ENCODE measurements around the gene HEBP2.

The HEBP2 gene

DNA sequence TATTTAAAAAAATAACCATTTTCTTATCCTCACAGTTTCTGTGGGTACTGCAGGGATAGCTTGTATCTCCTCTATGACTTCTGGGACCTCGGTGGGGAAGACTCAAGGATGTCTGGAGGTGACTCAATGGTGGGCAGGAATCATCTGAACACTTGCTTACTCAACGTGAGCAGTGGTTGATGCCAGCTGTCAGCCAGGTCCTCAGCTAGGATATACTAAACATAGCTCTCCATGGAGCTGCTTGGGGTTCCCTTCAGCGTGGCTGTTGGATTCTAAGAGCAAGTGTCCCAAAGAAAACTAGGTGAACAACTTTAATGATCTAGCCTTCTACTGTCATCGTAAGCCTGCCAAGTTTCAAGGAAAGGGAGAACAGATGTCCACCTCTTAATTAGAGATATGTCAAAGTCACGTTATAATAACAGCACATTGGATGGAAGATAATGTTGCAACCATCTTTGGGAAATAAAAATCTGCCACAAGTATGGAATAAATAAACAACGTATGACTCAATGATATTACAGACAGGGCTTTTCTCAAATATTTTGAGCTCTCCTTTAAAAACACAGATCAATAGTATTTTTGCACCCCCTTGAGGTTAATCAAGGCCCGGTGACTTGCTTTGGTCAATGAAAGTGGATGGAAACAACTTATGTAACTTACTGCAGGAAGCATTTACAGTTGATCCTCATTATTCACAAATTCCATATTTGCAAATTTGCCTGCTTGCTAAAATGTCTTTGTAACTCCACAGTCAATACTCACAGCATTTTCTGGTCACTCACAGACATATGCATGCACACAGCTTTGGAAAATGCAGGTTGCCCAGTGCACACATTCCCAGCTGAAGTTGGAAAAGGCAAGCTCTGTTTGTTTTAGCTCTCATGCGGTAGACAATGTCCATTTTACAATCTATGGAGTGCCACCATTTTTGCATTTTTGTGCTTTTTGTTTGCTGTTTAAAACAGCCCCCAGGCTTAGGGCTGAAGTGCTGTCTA is 6.6 kb upstream of the HEBP2 start:
- no peak for DNase-seq

DNA sequence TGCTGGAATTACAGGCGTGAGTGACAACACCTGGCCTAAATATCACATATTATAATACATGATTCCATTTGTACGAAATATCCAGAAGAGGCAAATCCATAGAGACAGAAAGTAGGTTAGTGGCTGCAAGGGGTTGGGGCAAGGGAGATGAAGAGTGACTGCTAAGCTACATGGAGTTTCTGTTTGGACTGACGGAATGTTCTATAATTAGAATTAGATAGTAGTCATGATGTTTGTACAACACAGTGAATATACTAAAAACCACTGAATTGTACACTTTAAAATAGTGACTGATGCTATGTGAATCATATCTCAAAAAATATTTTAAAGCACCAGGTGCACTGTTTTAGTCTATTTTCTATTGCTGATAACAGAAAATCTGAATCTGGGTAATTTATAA is 3.7 kb upstream of the HEBP2 start:
- DNase-seq, result no peak

DNA sequence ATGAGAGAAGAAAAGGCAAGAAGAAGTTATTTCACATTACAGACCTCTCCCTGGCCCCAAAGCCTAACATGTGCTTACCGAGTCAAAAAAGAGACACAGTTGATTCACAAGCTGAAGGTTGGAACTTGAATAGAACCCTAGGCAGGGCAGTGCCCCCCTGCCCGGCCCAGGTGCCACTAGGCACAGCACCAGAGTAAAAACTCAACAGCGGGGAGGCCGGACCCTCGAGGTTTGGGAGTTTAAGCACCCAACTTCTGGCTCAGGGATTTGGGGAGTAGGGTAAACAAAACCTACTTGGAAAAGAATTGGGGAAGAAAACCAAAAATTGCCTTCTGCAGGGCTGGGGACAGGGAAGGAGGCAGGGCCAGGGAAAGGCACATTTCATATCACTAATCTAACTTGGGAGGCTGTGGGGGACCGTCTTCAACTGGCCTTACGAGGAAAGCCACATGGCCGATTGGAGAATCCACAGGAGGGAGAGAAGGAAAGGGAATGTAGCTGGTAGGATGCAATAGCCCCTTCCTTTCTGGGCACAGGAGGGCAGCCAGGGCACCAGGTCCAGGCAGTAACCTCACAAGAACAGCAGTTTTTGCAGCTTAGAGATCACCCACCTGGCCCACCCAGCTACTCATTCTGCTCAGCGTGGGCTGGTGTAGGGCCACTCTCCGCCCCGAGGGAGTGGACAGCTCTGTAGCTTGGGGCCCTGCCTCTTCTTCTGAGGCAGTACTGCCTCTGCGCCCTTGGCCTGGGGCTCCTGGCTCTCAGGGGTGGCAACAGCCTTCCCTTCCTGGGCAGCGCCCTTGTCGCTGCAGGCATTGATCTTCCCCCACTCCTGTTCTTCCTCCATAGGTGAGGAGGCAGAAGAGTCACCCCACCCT is 1.8 kb upstream of the HEBP2 start:
- no peak for DNase-seq

DNA sequence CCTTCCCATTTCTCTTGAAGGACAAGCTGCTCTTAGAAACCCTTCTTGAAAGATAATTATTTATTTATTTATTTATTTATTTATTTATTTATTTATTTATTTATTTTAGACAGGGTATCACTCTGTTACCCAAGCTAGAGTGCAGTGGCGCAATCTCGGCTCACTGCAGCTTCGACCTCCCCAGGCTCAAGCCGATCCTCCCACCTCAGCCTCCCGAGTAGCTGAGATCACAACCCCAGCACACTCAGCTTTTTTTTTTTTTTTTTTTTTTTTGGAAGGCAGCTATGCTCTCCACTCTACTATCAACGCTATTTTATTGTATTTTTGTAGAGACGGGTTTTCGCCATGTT is 1.2 kb upstream of the HEBP2 start:
- DNase-seq, result no peak

DNA sequence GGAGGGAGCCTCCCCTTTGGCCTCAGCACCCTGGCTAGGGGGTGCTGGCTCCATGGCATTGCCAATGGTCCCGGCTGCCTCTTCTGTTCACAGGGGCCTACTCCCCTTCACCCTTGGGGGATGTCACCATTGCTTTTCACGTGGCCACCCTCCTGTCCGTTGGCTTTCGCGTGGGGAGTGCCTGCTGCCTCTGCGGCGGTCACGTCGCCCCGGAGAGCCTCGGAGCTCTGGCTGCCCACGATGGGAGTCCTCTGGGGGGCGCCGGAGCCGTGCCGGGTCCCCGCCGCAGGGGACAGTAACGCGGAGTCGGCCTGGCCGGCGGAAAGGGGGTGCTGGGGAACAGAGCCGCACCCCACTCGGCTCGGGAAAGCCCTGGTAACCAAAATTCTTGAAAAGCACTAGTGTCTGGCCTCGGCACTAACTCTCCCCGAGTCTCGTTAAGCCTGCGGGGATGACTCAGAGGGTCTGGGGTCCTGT is 661 bp upstream of the HEBP2 start:
- peak; percentile 29 for DNase-seq

DNA sequence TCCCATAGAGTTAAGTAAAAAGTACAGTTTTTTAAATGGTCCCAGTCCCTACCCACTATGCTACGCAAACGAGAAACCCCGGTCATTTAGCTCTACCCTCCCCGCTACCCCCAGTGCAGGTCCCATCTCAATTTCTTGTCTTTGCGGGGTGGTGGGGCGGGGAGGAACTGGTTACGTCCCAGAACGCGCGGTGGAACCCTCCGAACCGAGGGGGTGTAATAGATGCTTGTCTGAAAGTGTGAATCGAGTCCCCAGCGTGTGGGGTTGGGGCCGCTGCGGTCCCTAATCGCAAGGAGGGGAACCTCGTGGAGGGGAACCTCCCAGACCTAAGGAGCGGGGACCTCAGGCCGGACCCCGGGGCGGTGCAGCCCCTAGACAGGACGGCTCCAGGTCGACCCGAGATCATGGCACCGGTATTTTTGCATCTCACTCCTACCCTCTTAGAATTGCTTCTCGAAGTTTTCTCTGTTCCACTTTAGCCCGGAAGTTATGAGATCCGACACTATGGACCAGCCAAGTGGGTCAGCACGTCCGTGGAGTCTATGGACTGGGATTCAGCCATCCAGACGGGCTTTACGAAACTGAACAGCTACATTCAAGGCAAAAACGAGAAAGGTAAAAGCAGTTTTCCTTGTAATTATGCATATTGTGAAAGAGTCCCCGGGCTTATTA is 779 bp downstream of the HEBP2 start:
- DNase-seq, result peak; percentile 35

DNA sequence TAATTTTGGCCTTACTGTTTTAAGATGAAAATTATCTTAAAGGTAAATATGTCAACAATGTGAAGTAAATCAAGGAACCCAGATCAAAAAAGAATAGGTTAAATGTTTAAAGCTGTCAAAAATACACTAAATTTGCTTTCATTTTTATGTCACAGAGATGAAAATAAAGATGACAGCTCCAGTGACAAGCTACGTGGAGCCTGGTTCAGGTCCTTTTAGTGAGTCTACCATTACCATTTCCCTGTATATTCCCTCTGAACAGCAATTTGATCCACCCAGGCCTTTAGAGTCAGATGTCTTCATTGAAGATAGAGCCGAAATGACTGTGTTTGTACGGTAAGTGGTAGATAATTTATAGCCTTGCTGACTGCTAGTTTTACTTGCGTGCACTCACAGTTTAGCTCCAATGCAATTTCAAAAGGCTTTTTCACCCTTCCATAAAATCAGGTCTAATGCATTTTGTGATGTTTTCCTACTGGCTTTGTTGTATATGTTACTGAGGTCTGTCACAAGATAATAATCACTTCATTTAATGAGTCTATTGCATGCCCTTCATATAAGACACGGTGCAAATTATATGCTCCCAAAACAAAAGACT is 1.9 kb downstream of the HEBP2 start:
- no peak for DNase-seq

DNA sequence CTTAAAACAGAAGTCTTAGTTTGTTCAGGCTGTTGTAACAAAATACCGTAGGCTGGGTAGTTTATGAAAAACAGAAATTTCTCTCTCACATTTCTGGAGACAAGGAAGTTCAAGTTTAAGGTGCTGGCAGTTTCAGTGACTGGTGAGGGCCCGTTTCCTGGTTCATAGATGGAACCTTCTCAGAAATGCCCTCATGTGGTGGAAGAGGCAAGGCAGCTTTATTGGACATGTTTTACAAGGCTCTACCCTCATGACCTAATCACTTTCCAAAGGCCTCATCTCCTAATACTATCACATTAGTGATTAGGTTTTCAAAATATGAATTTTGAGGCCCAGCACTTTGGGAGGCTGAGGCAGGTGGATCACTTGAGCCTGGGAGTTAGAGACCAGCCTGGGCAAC is 2.4 kb downstream of the HEBP2 start:
- DNase-seq, result no peak

DNA sequence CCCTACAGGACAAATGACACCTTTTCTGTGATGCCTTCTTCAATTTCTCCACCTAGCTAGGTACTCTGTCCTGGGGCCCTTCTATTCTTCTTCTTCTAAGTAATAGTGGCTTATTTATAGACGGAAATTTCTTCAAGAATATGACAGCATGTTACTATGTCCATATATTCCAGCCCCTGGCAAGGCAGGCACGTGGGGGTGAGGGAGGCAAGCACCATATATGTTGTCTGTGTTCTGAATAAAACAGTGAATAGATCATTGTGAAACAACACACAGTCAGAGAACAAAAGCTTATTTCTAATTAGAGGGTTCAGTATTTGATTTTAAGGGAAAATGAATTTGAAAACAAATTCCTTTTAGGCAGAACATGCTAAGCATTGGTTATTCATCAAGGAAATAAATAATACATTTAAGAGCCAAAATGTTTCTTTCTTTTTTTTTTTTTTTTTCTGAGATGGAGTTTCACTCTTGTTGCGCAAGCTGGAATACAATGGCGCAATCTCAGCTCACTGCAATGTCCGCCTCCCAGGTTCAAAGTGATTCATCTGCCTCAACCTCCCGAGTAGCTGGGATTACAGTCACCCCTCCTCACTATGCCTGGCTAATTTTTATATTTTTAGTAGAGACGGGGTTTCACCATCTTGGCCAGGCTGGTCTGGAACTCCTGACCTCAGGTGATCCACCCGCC is 6.2 kb downstream of the HEBP2 start:
- DNase-seq, result no peak

DNA sequence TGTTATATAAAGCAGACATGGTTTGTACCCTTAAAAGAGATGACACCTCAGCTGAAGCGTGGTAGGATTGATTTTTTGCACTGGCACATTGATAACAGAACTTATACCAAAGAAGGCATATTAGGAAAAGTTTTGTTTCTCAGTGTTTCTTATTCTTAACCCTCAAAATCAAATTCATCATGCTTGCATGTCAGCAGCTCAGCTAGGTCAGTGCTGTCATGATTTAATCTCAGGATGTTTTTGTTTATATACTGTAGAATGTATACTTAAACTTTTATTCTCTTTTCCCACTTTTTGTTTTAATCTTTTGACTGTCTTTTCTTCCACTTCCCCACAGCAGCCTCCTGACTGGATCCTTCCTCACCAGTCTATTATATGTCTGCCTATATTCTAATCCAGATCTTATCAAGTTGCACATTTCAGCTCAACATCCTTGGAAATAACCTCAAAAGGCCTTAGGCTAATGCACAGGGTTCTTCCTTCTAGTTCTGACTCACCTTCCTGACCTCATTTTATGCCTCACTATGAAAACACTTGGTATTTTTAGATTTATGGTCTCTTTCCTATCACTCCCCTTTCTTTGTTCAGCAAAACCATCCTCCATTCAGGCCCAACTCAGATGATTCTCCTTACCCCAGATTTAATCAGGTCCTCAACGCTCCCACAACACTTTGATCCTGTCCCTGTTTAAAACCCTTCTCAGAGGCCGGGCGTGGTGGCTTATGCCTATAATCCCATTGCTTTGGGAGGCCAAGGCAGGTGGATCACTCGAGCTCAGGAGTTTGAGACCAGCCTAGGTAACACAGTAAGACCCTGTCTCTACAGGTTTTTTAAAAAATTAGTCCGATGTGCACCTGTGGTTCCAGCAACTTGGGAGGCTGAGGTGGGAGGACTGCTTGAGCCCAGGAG is 7.2 kb downstream of the HEBP2 start:
- DNase-seq, result no peak

DNA sequence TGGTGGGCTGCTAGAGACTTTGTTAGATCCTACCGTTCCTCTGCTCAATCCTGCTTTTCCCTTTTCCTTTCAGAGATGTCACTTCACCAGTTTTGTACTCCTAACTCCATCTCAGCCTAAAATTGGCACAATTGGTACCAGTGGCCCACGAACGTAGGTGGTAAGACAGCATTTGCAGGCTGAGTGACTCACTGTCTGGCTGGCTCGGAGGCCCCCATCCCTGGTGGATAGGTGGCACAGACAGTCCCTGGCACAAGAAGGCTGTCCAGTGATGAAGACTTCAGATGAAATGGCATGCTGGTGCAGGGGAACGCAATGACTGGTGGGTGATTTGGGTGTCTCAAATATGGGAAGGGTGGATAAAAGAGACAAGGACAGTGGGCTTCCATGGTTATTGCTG is 11.1 kb downstream of the HEBP2 start:
- no peak for DNase-seq

DNA sequence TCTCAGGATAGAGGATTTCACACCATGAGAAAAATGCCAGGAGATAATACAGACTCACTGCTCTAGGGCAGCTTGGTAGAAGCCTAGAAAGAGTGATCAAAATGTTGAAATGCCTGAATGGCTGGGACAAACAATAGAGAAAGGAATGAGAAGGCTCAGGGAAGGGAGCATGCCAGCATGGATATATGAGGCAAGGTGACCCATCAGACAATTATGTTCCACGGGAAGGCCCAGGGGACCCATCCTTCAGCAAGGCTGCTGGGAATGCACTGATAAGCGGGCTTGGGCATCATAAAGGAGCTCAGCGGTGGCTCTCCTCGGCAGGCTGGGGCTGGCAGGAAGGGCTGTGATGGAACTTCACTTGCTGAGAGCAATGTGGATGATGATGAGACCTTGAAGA is 12.2 kb downstream of the HEBP2 start:
- no peak for DNase-seq

DNA sequence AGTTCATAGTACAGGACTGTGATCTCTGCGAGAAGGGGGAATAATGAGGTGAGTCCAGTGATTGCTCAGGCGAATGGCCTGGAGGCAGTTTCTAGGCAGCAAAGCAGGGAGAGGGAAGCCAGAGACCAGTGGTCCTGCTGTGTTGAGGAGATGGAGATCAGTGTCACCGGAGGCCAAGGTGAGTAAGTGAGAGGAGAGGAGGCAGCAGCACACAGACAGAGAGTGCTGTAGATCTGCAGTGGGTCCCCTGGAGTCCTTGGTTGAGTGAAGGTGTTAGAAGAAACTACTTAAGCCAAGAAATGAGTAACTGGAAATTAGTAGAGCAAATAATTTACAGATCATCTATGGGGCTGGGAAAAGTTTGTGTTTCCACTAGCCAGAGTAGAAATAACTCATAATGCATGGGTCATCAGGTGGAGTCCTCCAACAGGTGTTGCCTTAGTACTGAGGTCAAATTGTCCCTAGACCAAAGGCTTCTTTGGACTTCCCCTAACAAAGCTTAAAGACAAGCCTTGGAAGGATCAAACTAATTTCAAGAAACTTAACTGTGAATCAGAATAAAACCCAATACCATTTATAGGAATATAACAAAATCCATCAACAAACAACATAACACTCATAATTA is 13.6 kb downstream of the HEBP2 start:
- DNase-seq, result no peak

DNA sequence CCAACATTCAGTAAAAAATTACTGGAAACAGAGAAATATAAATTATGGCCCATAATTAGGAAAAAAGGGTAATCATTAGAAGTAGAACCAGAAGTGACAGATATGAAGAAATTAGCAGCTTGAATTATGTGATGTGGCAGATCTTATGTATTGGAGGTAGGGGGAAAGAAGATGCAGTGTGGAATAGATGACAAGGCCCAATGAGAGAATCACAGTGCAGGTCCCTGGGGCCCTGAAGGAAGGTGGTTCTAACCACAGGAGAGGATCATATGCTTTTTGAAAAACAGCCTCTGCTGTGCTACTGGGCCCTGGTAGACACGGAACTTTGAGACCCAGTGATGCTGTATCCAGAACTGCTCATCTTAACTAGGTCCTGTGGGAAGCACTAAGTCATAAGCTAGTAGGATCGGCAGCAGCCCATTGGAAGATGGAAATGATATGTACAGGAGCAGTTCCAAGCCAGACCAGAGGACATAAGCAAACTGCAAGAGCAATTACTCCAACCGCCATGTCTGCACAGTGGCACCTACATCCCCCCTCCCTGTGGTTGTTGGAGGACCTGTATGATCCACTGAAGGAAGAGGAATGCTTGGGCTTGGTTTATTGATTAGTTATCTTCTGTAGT is 14.2 kb downstream of the HEBP2 start:
- no peak for DNase-seq

DNA sequence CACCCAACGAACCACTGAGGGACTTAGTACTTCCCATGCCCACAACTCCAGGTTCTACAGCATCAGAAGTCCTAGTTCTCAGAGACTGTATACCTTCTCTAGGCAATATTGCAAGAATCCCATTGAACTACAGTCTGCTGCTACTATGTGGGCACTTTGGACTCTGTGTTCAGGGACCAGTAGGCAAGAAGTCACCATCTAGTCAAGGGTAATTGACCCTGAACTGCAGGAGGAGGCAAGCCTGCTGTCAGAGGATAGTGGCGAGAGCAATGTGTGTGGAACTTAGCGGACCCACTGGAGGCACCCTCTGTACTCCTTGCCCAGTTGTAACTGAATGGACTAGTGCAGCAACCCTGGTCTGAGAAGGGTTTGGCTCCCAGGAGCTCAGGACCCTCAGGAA is 15.7 kb downstream of the HEBP2 start:
- no peak for DNase-seq

DNA sequence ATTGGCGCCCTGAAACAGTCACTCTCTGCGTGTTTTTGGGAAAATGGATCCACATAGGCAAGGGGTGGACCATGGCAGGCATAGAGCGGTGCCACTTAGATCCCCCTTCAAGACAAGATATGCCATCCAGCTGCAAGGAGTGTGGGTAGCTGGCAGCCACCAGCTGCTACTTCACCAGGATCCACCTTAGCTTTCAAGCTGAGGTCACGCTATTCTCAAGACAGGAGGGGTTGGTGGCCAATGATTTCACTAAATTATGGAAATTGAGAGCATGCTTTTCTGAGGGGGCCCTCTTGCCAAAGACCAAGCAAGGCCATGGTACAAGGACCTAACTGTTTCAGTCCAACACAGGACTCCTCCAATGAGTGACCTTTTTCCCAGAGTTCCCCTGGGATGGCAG is 16.3 kb downstream of the HEBP2 start:
- no peak for DNase-seq

DNA sequence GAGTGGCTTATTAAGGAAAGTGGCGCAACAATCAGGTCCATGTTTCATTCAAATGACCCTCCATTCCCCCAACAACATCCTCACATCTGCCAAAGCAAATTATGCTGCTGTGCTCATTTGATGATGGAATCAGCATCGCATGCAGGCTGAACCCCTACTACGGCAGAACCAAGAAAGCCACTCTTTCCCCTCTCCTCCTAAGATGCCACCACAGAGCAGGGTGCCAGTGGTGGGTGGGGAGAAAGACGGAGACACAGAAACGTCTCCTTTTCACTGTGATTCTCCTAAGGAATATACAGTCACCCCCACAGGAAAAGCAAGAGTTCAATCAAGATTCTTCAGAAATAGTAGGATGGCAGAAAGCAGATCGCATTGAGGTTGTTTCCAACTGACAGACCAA is 17.1 kb downstream of the HEBP2 start:
- no peak for DNase-seq

DNA sequence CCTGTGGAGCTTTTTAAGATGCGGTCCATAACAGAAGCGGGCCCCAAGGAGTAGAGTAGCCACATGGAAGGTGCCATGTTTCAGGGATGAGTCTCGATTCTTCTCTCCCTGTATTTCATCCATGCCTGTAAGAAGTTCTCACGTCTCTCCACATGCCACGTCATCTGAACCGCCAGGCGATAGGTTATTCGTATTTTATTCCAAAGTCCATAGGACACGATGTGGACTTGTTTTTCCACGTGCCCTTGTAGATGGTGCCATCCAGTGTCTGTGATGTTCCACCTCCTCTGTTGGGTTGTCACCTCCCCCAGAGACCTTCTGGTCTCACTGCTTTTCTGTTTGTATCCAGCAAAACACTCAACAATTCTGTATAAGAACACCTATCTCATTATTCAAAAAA is 17.6 kb downstream of the HEBP2 start:
- DNase-seq, result no peak

DNA sequence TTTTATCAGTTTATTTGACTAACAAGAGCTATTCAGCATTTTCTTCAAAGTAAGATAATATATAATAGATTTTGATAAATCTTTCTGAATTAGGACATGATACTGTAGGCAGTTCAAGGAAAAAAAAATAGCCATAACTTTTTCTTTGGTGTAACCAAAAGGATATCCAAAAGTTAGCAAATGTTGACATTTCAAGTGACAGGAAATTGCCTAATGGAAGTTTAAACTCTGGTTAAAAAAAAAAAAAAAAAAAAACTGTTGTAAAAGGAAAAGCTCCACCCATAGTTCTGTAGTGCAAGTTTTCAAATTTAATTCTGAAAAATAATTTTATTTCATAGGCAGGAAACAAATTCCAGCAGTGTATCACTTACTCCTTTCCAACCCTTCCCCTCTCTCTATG is 18.8 kb downstream of the HEBP2 start:
- no peak for DNase-seq
